Neural cell (in vitro differentiated cells): ENCODE data around the gene PLEKHN1. TPM values are rescaled to one million over a fixed set of nuclear protein-coding genes. Genes with fewer than 3 reads are reported as not detected.

Source experiments
- H2AFZ ChIP-seq: fragments of 200-600, 300-800 bp; sonication (generic), shearing (Covaris generic); 2 replicates; pipeline ENCODE4 v1.6.0; 2014; ENCODE audit warnings: low read depth, mild to moderate bottlenecking, antibody characterized with exemption, low read length, moderate library complexity
- H3F3A ChIP-seq: fragments of 200-600 bp; shearing (Covaris generic); 2 replicates; pipeline ENCODE4 v1.6.1; 2016; ENCODE audit warnings: mild to moderate bottlenecking, moderate library complexity, mixed read lengths, antibody characterized with exemption, low read length; ENCODE audit not compliant: insufficient read depth, poor library complexity, severe bottlenecking
- H3K27ac ChIP-seq: fragments of 200-600, 300-800 bp; sonication (generic), shearing (Covaris generic); 2 replicates; pipeline ENCODE4 v1.5.1; 2014; ENCODE audit warnings: mild to moderate bottlenecking, low read length, moderate library complexity
- H3K27me3 ChIP-seq: fragments of 300-800, 200-600 bp; sonication (generic), shearing (Covaris generic); 2 replicates; pipeline ENCODE4 v1.6.0; 2014; ENCODE audit warnings: mild to moderate bottlenecking, low read depth, low read length, moderate library complexity; ENCODE audit not compliant: insufficient read depth
- H3K36me3 ChIP-seq: fragments of 300-800, 200-600 bp; sonication (generic), shearing (Covaris generic); 2 replicates; pipeline ENCODE4 v1.5.1; 2014; ENCODE audit warnings: mild to moderate bottlenecking, antibody characterized with exemption, low read length, moderate library complexity; ENCODE audit not compliant: insufficient read depth
- H3K4me2 ChIP-seq: fragments of 300-800, 200-600 bp; sonication (generic), shearing (Covaris generic); 2 replicates; pipeline ENCODE4 v1.6.0; 2014; ENCODE audit warnings: mild to moderate bottlenecking, low read length
- H3K4me3 ChIP-seq: fragments of 300-800, 200-600 bp; sonication (generic), shearing (Covaris generic); 2 replicates; pipeline ENCODE4 v1.5.1; 2014; ENCODE audit warnings: mild to moderate bottlenecking, low read length, moderate library complexity
- H3K79me2 ChIP-seq: fragments of 200-600 bp; shearing (Covaris generic); replicated peaks from 2 replicates; pipeline ENCODE4 v1.6.0; 2014; ENCODE audit warnings: mild to moderate bottlenecking, low read length, moderate library complexity; ENCODE audit not compliant: insufficient read depth
- H3K9ac ChIP-seq: fragments of 300-800, 200-600 bp; sonication (generic), shearing (Covaris generic); 2 replicates; pipeline ENCODE4 v1.6.1; 2016; ENCODE audit warnings: mild to moderate bottlenecking, low read length, mixed read lengths
- H3K9me2 ChIP-seq: fragments of 200-600 bp; shearing (Covaris generic); 2 replicates; pipeline ENCODE4 v1.6.1; 2016; ENCODE audit warnings: mild to moderate bottlenecking, low read length, mixed read lengths; ENCODE audit not compliant: insufficient read depth
- H3K9me3 ChIP-seq: fragments of 200-600, 300-800 bp; sonication (generic), shearing (Covaris generic); 2 replicates; pipeline ENCODE4 v1.6.1; 2016; ENCODE audit warnings: mild to moderate bottlenecking, mixed run types, low read length, moderate library complexity, mixed read lengths
- H4K20me1 ChIP-seq: fragments of 200-600 bp; shearing (Covaris generic); 2 replicates; pipeline ENCODE4 v1.6.1; 2016; ENCODE audit warnings: mild to moderate bottlenecking, mixed run types; ENCODE audit not compliant: insufficient read depth
- EP300 ChIP-seq: fragments of 450-650 bp; conservative IDR thresholded peaks from 2 replicates; pipeline ENCODE4 v1.6.1; 2014; ENCODE audit warnings: antibody characterized with exemption, mild to moderate bottlenecking, moderate library complexity; ENCODE audit not compliant: poor library complexity, severe bottlenecking
- EZH2 ChIP-seq: fragments of 200-600, 300-800 bp; shearing (Covaris generic), sonication (generic); IDR thresholded peaks from 2 replicates; pipeline ENCODE4 v1.6.1; 2014; ENCODE audit warnings: antibody characterized with exemption, low read length, borderline replicate concordance, mild to moderate bottlenecking; ENCODE audit not compliant: insufficient read depth, poor library complexity, severe bottlenecking
- MXI1 ChIP-seq: fragments of 450-650 bp; conservative IDR thresholded peaks from 2 replicates; pipeline ENCODE4 v1.6.1; 2014; ENCODE audit warnings: antibody characterized with exemption, mild to moderate bottlenecking; ENCODE audit not compliant: poor library complexity, severe bottlenecking
- POLR2AphosphoS5 ChIP-seq: IDR thresholded peaks from 2 replicates; pipeline ENCODE4 v1.6.1; 2012
- RAD21 ChIP-seq: fragments of 450-650 bp; conservative IDR thresholded peaks from 2 replicates; pipeline ENCODE4 v1.6.1; 2014; ENCODE audit warnings: antibody characterized with exemption, mild to moderate bottlenecking, moderate library complexity
- SMC3 ChIP-seq: fragments of 450-650 bp; conservative IDR thresholded peaks from 2 replicates; pipeline ENCODE4 v1.6.1; 2014; ENCODE audit warnings: antibody characterized with exemption, mild to moderate bottlenecking, moderate library complexity; ENCODE audit not compliant: poor library complexity
- TAF1 ChIP-seq: IDR thresholded peaks from 2 replicates; pipeline ENCODE4 v1.6.1; 2012; ENCODE audit warnings: low read depth
- polyA plus RNA-seq: library from polyadenylated mRNA; depleted of rRNA; stranded (reverse); fragments of >200 nt; gene quantifications from 2 replicates; pipeline ENCODE4 v1.2.3, GENCODE V29; 2014
- TF ChIP-seq, protein P1 (sequence below): IDR thresholded peaks from 2 replicates; pipeline ENCODE4 v1.6.1; 2012; ENCODE audit warnings: borderline replicate concordance
- TF ChIP-seq, protein P2 (sequence below): fragments of 450-650 bp; IDR thresholded peaks from 2 replicates; pipeline ENCODE4 v1.5.1; 2014; ENCODE audit warnings: antibody characterized with exemption, mild to moderate bottlenecking, moderate library complexity; ENCODE audit not compliant: poor library complexity, severe bottlenecking

PLEKHN1 gene
- polyA plus RNA-seq, 1 donor from 2014 or later, result 1.1 TPM

DNA sequence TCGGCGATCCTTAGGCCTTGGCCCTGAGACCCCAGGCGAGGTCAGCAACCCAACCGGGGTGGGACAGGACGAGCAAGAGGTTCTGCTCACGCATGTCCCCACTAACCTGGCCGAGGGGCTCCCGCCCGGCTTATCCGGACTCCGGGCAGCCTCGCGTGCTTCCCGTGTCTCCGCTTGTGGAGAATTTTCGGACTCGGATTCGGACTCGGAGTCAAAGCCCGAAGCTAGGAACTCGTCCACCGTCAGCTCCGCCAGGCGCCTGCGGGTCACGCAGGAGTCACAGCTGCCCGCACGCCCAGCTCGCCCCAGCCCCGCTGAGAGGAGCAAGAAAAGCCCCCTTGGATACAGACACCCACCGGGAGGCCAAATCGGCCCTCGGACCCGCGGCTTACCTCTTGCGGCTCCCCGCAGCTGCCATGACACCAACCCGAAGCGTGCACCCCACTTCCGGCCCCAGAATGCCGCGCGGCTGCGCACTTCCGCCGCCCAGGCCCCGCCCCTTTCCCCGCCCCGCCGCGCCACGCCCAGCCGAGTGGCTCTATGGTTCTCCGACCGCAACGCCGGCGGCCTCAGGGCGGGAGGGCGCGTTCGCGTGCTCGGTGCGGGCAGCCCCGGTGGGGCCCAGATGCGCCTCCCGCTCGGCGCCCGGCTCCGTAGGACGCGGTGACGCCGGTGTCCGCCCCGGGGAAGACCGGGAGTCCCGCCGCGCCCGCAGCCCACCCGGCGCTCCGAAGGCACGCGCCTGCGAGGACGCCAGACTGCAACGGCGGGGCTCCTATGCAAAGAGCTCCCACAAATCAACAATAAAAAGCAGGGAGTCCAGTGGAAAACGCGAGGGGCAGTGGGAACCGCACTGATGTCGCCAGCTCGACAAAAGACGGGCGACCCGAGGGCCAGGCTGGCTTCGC, 7.2 kb upstream of the PLEKHN1 start, which contains the start of gene NOC2L:
Gene NOC2L, minus strand, starts transcription at position 434 of the 908 bp plus-strand sequence. Its CDS starts 16 bp downstream, at position 418.
- peak within 1 kb of the TSS; percentile 28 for H3K27ac ChIP-seq
- H3K4me2 ChIP-seq, result peak within 1 kb of the TSS; percentile 69
- peak within 1 kb of the TSS; percentile 74 for H3K9ac ChIP-seq
- no peaks in the 10 kb centered on the region for H3K27me3 ChIP-seq
- H3K36me3 ChIP-seq, result no peaks in the 10 kb centered on the region
- H3K4me3 ChIP-seq, result peak within 1 kb of the TSS; percentile 93
- H4K20me1 ChIP-seq, result no peaks in the 10 kb centered on the region
- H3F3A ChIP-seq, result no peaks in the 10 kb centered on the region
- no peaks in the 10 kb centered on the region for H3K9me2 ChIP-seq
- no peaks in the 10 kb centered on the region for H3K9me3 ChIP-seq
- no peak within 1 kb of the TSS for H2AFZ ChIP-seq
- no peak for TF ChIP-seq TAF1
- TF ChIP-seq POLR2AphosphoS5, result peak; percentile 81
- peak; percentile 14 for TF ChIP-seq EP300
- peak; percentile 21 for TF ChIP-seq SMC3
- TF ChIP-seq MXI1, result peak; percentile 95
- TF ChIP-seq, protein P1, sequence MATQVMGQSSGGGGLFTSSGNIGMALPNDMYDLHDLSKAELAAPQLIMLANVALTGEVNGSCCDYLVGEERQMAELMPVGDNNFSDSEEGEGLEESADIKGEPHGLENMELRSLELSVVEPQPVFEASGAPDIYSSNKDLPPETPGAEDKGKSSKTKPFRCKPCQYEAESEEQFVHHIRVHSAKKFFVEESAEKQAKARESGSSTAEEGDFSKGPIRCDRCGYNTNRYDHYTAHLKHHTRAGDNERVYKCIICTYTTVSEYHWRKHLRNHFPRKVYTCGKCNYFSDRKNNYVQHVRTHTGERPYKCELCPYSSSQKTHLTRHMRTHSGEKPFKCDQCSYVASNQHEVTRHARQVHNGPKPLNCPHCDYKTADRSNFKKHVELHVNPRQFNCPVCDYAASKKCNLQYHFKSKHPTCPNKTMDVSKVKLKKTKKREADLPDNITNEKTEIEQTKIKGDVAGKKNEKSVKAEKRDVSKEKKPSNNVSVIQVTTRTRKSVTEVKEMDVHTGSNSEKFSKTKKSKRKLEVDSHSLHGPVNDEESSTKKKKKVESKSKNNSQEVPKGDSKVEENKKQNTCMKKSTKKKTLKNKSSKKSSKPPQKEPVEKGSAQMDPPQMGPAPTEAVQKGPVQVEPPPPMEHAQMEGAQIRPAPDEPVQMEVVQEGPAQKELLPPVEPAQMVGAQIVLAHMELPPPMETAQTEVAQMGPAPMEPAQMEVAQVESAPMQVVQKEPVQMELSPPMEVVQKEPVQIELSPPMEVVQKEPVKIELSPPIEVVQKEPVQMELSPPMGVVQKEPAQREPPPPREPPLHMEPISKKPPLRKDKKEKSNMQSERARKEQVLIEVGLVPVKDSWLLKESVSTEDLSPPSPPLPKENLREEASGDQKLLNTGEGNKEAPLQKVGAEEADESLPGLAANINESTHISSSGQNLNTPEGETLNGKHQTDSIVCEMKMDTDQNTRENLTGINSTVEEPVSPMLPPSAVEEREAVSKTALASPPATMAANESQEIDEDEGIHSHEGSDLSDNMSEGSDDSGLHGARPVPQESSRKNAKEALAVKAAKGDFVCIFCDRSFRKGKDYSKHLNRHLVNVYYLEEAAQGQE, result peak; percentile 49
- no peak for TF ChIP-seq EZH2
- TF ChIP-seq, protein P2, sequence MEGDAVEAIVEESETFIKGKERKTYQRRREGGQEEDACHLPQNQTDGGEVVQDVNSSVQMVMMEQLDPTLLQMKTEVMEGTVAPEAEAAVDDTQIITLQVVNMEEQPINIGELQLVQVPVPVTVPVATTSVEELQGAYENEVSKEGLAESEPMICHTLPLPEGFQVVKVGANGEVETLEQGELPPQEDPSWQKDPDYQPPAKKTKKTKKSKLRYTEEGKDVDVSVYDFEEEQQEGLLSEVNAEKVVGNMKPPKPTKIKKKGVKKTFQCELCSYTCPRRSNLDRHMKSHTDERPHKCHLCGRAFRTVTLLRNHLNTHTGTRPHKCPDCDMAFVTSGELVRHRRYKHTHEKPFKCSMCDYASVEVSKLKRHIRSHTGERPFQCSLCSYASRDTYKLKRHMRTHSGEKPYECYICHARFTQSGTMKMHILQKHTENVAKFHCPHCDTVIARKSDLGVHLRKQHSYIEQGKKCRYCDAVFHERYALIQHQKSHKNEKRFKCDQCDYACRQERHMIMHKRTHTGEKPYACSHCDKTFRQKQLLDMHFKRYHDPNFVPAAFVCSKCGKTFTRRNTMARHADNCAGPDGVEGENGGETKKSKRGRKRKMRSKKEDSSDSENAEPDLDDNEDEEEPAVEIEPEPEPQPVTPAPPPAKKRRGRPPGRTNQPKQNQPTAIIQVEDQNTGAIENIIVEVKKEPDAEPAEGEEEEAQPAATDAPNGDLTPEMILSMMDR, result no peak
- peak; percentile 35 for TF ChIP-seq RAD21
- peaks cover 7% of the 10 kb centered on the region for H3K79me2 ChIP-seq

- no peaks in the 10 kb centered on the region for H3K9me3 ChIP-seq
- peak overlapping the region; percentile 65 for H3K4me3 ChIP-seq
- no peaks in the 10 kb centered on the region for H3F3A ChIP-seq
- H3K4me2 ChIP-seq, result no peak overlapping the region
- H2AFZ ChIP-seq, result no peak overlapping the region
- H3K27ac ChIP-seq, result no peak overlapping the region
- no peaks in the 10 kb centered on the region for H3K36me3 ChIP-seq
- no peaks in the 10 kb centered on the region for H4K20me1 ChIP-seq
- no peaks in the 10 kb centered on the region for H3K27me3 ChIP-seq
- H3K9me2 ChIP-seq, result no peaks in the 10 kb centered on the region
- peaks cover 7% of the 10 kb centered on the region for H3K79me2 ChIP-seq
- H3K9ac ChIP-seq, result peak overlapping the region; percentile 63
- TF ChIP-seq, protein P1, result no peak
- TF ChIP-seq MXI1, result no peak
- TF ChIP-seq RAD21, result no peak
- no peak for TF ChIP-seq TAF1
- no peak for TF ChIP-seq EP300
Observed at GRCh38 chr1:959731-960362, 6.4 kb upstream of the PLEKHN1 start.
